ENCODE results near the gene TPRKB.
"Not testable (repeated sequence)": the region's sequence is repeated elsewhere in the genome, so short reads cannot be mapped to it uniquely, and the experiment has no call there.

DNA sequence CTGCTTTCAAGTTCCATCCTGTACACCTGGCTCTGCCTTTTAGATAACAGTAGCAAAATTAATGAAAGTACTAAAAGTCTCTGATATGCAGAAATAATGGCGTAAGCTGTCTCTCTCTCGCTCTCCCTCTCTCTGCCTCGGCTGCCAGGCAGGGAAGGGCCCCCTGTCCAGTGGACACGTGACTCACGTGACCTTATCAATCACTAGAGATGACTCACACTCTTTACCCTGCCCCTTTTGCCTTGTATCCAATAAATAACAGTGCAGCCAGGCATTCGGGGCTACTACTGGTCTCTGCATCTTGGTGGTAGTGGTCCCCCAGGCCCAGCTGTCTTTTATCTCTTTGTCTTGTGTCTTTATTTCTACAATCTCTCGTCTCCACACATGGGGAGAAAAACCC, 17.2 kb upstream of the TPRKB start:
- TF ChIP-seq, protein P1, sequence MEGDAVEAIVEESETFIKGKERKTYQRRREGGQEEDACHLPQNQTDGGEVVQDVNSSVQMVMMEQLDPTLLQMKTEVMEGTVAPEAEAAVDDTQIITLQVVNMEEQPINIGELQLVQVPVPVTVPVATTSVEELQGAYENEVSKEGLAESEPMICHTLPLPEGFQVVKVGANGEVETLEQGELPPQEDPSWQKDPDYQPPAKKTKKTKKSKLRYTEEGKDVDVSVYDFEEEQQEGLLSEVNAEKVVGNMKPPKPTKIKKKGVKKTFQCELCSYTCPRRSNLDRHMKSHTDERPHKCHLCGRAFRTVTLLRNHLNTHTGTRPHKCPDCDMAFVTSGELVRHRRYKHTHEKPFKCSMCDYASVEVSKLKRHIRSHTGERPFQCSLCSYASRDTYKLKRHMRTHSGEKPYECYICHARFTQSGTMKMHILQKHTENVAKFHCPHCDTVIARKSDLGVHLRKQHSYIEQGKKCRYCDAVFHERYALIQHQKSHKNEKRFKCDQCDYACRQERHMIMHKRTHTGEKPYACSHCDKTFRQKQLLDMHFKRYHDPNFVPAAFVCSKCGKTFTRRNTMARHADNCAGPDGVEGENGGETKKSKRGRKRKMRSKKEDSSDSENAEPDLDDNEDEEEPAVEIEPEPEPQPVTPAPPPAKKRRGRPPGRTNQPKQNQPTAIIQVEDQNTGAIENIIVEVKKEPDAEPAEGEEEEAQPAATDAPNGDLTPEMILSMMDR (IDR thresholded peaks at IDR 0.05) = not testable (repeated sequence)
- not testable (repeated sequence) for TF ChIP-seq EZH2 (IDR thresholded peaks at IDR 0.05)
